HG02943 (cell line): ENCODE data around the gene PRAMEF13.
"Not testable (repeated sequence)": the region's sequence is repeated elsewhere in the genome, so short reads cannot be mapped to it uniquely, and the experiment has no call there.

ENCODE experiments used
- ATAC-seq: cut with Tn5 transposase; IDR thresholded peaks from one replicate; pipeline ENCODE4 v1.9.1; 2021; ENCODE audit warnings: mild to moderate bottlenecking, low read depth, moderate library complexity; ENCODE audit not compliant: unreplicated experiment

PRAMEF13 gene

GRCh38 chr1:13171548-13171947 lies 29.7 kb downstream of the PRAMEF13 start, which contains the start of gene PRAMEF9:
Gene PRAMEF9, plus strand, starts transcription at chr1:13171848. Its CDS starts 3,433 bp downstream, at chr1:13175281.
- ATAC-seq: not testable (repeated sequence)

GRCh38 chr1:13165531-13165930 lies 35.7 kb downstream of the PRAMEF13 start, which contains the start of gene HNRNPCL4:
Gene HNRNPCL4, minus strand, starts transcription at chr1:13165631. Its CDS starts 164 bp downstream, at chr1:13165467.
- ATAC-seq: not testable (repeated sequence)

GRCh38 chr1:13155909-13156308 lies 45.3 kb downstream of the PRAMEF13 start, which contains the start of gene PRAMEF26:
Gene PRAMEF26, minus strand, starts transcription at chr1:13156009. Its CDS starts 2,914 bp downstream, at chr1:13153095.
- not testable (repeated sequence) for ATAC-seq
